GM20000 (cell line): Measurements from ENCODE around the gene TPP1.

ENCODE experiments used
- DNase-seq: peaks from one replicate; pipeline ENCODE4 v3.0.0; 2012; ENCODE audit warnings: low spot score
- TF ChIP-seq, protein P1 (sequence below): IDR thresholded peaks from 2 replicates; pipeline ENCODE4 v1.5.1; 2012; ENCODE audit warnings: mild to moderate bottlenecking, control low read depth; ENCODE audit errors: extremely low read depth, missing control alignments

Gene TPP1

DNA sequence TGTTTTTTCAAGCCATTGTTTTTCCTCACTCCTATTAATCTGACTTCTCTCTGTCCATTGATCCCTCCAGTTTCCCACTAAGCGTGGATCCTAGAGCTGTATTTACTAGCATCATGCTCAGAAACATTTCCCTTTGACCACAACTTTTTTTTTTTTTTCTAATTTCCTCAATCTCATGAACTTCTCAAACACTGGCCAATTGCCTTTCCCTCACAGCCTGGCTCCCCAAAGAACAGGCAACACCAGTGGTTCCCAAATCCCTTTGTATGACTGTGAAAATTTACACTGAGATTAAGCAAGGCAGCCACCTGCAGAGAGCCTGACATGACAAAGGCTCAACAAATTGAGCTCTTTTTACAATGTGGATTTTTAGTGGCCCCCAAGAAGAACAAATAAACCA is 1.4 kb upstream of the TPP1 start:
- TF ChIP-seq, protein P1, sequence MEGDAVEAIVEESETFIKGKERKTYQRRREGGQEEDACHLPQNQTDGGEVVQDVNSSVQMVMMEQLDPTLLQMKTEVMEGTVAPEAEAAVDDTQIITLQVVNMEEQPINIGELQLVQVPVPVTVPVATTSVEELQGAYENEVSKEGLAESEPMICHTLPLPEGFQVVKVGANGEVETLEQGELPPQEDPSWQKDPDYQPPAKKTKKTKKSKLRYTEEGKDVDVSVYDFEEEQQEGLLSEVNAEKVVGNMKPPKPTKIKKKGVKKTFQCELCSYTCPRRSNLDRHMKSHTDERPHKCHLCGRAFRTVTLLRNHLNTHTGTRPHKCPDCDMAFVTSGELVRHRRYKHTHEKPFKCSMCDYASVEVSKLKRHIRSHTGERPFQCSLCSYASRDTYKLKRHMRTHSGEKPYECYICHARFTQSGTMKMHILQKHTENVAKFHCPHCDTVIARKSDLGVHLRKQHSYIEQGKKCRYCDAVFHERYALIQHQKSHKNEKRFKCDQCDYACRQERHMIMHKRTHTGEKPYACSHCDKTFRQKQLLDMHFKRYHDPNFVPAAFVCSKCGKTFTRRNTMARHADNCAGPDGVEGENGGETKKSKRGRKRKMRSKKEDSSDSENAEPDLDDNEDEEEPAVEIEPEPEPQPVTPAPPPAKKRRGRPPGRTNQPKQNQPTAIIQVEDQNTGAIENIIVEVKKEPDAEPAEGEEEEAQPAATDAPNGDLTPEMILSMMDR: no peak
- DNase-seq: no peak

DNA sequence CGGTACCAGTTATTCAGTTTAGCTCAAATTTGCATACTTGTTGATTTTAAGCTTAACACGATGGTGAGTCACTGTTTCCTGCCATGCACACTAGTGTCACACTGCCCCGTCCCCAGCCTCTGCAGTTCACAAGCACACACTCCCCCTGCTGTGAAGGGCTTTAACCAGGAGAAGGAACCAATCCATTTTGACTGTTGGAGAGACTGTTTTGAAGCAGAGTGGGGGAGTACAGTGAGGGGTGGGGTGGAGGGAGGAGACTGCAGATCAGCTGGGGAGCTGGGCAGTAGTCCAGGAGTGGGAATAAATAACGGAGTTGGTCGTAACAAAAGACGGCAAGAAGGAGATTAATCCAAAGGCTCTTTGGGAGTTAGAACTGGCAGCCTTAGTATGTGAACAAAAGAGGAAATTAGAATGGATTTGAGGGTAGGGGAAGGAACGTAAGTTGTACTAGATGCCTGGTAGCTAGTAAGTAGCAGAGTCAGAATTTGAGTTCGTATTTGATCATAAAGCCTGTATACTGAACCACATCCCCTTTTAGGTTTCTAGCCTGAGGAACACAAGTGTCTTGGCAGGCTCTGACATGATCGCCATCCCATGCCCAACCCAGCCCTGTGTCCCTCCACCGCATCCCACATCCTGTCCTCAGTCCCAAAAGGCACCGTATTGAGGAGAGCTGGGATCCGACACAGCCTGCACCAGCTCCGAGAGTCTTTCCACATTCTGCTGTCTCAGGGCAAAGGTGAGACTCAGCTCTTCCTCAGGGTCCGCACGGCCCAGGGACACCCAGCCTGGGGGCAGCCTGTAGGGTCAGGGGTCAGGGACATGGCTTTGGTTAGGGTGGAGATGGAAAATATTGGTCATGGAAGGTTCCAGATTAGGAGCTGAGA is 862 bp downstream of the TPP1 start:
- TF ChIP-seq, protein P1: no peak
- no peak for DNase-seq

DNA sequence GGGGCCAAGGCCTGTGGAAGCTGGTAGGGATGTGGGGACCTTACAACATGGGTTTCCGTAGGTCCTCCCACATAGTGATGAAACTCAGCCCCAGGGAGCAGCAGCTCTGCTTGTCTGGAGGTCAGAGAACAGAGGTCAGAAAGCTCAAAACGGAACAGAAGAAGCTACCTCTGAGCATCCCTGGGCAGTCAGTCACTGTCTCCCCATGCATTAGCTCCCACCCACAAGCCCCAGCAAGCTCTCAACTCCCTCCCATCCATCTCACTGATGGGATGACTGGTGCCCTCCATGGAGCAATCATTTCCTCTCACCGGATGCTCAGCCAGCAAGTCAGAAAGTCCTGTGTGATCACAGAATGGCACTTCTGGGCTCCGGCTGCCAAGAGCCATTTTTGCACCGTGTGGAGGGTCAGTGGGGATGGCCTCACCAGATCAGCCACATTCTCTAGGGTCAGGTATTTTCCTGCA is 1.9 kb downstream of the TPP1 start:
- no peak for DNase-seq
- TF ChIP-seq, protein P1: no peak

DNA sequence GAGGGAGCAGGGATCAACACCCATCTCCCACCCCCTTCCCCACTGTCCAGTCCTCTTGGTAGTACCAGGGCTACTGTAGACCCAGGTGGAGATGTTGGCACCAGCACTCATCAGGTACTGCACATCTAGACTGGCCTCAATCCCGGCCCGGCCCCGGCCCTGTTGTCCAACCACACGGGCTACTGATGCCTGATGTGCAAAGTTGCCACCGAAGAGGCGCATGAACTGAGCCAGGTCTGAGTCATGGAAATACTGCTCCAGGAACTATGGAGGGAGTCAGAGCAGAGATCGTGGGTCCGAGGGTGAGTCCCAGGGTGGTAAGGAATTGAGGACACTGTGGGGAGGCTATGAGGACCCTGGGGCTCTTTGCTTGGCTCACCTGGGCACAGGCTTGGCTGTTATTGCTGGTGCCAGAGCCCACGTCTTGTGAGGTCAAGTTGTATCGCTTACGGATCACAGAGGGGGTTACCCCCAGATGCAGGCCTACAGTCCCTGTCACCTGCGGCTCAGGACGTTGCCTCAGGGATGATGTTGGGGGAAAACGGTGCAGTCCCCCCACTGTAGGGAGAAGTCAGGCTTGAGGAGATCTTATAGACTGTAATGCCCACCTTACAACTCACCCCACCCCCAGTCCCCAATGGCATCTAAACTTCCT is 2.5 kb downstream of the TPP1 start:
- TF ChIP-seq, protein P1: no peak
- DNase-seq: no peak

DNA sequence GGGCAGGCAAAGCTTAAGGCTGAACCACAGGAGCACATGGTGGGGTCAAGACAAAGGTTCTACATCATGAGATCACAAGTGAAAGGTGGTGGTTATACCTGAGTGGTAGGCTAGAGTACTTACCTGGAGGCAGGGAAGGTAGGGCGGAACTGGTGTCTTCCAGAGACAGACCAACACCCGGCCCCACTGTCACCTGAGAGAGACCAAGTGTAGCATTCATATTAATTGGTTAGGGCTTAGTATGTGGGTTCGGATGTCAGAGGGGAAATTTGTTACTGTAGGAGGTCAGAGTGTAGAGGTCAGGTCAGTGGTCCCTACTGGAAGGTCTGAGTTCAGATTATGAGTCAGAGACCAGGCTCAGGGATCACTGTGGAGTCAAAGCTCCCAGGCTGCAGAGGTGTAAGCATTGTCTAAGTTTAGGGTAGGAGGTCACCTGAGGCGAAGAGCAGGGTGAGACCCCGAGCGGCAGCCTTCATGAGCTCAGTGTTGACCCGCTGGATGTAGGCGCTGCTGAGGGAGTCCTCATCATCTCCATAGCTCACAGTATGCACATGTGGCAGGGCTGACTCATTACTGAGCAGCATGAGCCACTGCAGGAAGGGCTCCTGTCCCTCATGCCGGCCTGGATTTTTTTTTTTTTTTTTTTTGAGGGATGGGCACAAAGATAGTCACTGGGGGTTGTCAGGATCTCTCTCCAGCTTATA is 3.2 kb downstream of the TPP1 start:
- no peak for DNase-seq
- TF ChIP-seq, protein P1: no peak

DNA sequence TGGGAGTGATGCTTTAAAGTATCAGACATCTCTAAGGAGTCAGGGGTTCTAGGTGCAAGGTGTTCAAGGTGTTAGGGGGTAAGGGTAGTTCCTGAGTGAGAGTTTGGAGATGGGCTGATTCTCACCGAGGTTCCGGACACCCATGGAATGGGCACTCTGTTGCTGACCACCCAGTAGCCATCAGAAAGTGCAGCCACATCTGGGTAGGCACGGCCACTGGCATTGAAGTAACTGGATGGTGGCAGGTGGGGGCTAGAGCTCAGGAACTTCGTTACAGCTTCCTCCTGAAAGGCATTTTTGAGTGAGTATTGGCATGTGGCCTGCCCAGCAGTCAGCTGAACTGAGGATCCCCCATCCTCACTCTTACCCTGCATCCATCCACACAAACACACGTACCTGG is 4.2 kb downstream of the TPP1 start:
- TF ChIP-seq, protein P1: no peak
- no peak for DNase-seq

DNA sequence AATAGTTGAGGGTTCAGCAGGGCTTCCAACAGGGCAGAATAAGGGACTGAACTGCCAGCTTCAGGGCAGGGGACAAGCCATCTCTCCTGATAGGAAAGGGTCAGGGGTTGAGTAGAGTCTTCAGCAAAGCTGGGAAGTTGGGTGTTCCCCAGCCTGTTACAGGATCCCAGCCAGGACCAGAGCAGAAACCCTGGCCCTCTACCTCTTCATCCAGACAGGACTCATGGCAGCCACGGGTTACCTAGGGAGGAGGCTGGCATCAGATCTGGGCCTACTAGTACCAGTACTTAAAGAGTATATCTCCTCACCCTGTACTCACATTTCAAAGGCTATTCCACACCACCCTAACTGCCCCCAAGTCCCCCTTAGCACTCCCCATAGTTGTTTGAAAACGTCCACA is 4.8 kb downstream of the TPP1 start:
- TF ChIP-seq, protein P1: no peak
- no peak for DNase-seq
